Activated CD8-positive, alpha-beta T cell treated with anti-CD3 and anti-CD28 coated beads for 36 hours (primary cell): ENCODE data around the gene SEMA3B. TPM values are rescaled to one million over a fixed set of nuclear protein-coding genes. Genes with fewer than 3 reads are reported as not detected.
A peak's percentile ranks its signal among the peaks of the same experiment; 100 is the strongest.
"Not testable (repeated sequence)": the region's sequence is repeated elsewhere in the genome, so short reads cannot be mapped to it uniquely, and the experiment has no call there.

Experiments
- ATAC-seq: fragments of 200-7000 bp; cut with Tn5 transposase; one replicate; pipeline ENCODE4 v1.10.0; 2021; ENCODE audit warnings: mild to moderate bottlenecking, moderate library complexity
- CTCF ChIA-PET: fragments of 350-600 bp; sonication (Branson Sonifier 250); formaldehyde crosslinking; loops from one replicate; lab custom pipeline; 2021; ENCODE audit warnings: antibody characterized with exemption; lab: Charles Lee
- POLR2A ChIA-PET: fragments of 350-600 bp; sonication (Branson Sonifier 250); formaldehyde crosslinking; loops from one replicate; lab custom pipeline; 2021; ENCODE audit warnings: antibody characterized with exemption; lab: Charles Lee
- DNase-seq: peaks from one replicate; pipeline ENCODE4 v3.0.0-alpha.2; 2020
- H3K27ac Mint-ChIP-seq: one replicate; pipeline ENCODE4 v1.8.0; 2021; ENCODE audit warnings: mild to moderate bottlenecking, mixed read lengths
- H3K27me3 Mint-ChIP-seq: one replicate; pipeline ENCODE4 v1.8.0; 2021; ENCODE audit warnings: mixed read lengths
- H3K36me3 Mint-ChIP-seq: one replicate; pipeline ENCODE4 v1.8.0; 2021; ENCODE audit warnings: low read depth, mixed read lengths
- H3K4me1 Mint-ChIP-seq: one replicate; pipeline ENCODE4 v1.8.0; 2021; ENCODE audit warnings: low read depth, mixed read lengths
- H3K4me3 Mint-ChIP-seq: one replicate; pipeline ENCODE4 v1.8.0; 2021; ENCODE audit warnings: mild to moderate bottlenecking, moderate library complexity, mixed read lengths
- H3K9me3 Mint-ChIP-seq: one replicate; pipeline ENCODE4 v1.8.0; 2021; ENCODE audit warnings: mixed read lengths
- intact Hi-C: fragments of 100-400 bp; cut with micrococcal nuclease; formaldehyde crosslinking; loops from one replicate; pipeline ENCODE4 v1.10.0; 2022
- total RNA-seq, 2 experiments: library from RNA; stranded (reverse); gene quantifications; one replicate each; pipeline ENCODE4 v1.2.3, GENCODE V29; 2021
- TF ChIP-seq, protein P1 (sequence below): fragments of 200-600 bp; IDR thresholded peaks from one replicate; pipeline ENCODE4 v1.8.0; 2022; ENCODE audit warnings: antibody characterized with exemption, mild to moderate bottlenecking

SEMA3B gene
- total RNA-seq, 2 experiments from 2014 or later: 1.6 to 2.3 TPM

- CTCF ChIA-PET: interaction anchor here (0.9 to 2.1 kb wide), 2 partner anchors 21 to 108 kb away, joined by 3 to 8 read pairs; no protein-coding TSS in a partner anchor
- H3K4me3 Mint-ChIP-seq: no peak within 1 kb of the TSS
- TF ChIP-seq, protein P1, sequence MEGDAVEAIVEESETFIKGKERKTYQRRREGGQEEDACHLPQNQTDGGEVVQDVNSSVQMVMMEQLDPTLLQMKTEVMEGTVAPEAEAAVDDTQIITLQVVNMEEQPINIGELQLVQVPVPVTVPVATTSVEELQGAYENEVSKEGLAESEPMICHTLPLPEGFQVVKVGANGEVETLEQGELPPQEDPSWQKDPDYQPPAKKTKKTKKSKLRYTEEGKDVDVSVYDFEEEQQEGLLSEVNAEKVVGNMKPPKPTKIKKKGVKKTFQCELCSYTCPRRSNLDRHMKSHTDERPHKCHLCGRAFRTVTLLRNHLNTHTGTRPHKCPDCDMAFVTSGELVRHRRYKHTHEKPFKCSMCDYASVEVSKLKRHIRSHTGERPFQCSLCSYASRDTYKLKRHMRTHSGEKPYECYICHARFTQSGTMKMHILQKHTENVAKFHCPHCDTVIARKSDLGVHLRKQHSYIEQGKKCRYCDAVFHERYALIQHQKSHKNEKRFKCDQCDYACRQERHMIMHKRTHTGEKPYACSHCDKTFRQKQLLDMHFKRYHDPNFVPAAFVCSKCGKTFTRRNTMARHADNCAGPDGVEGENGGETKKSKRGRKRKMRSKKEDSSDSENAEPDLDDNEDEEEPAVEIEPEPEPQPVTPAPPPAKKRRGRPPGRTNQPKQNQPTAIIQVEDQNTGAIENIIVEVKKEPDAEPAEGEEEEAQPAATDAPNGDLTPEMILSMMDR: no peak
- POLR2A ChIA-PET: no interaction called here
- H3K4me1 Mint-ChIP-seq: peaks cover 19% of the 10 kb centered on the region
- H3K9me3 Mint-ChIP-seq: no peaks in the 10 kb centered on the region
- ATAC-seq: no peak
- H3K27me3 Mint-ChIP-seq: no peaks in the 10 kb centered on the region
- no peak for DNase-seq
- intact Hi-C loops: no loop called here
- H3K27ac Mint-ChIP-seq: no peak within 1 kb of the TSS
- peaks cover 2% of the 10 kb centered on the region for H3K36me3 Mint-ChIP-seq
Observed at GRCh38 chr3:50303013-50303815, 34.3 kb downstream of the SEMA3B start, which contains the start of gene HYAL1. Gene HYAL1 (minus strand): TSS chr3:50303574. CDS start chr3:50302956, 618 bp downstream.

- Mint-ChIP-seq H3K36me3 (peaks cover 4% of the 10 kb centered on the region), H3K27me3 (no peaks in the 10 kb centered on the region), H3K9me3 (no peaks in the 10 kb centered on the region), H3K27ac (no peak overlapping the region), H3K4me3 (no peak overlapping the region), H3K4me1 (peaks cover 18% of the 10 kb centered on the region)
- TF ChIP-seq, protein P1: no peak
- intact Hi-C loops: no loop called here
- ATAC-seq: peak; percentile 27
- ChIA-PET POLR2A (interaction anchor here (0.6 to 1.6 kb wide), 2 partner anchors 16 to 27 kb away, joined by 3 to 4 read pairs; no protein-coding TSS in a partner anchor), CTCF (interaction anchor here (1.2 to 1.9 kb wide), 4 partner anchors 16 to 22 kb away, joined by 3 to 5 read pairs (median 4); partner anchors contain the start of gene HYAL2)
- no peak for DNase-seq
Observed at GRCh38 chr3:50304601-50305000, 35.7 kb downstream of the SEMA3B start.

GRCh38 chr3:50312041-50312440, 43.1 kb downstream of the SEMA3B start:
- ATAC-seq, H3K4me3 Mint-ChIP-seq: not testable (repeated sequence)

DNA sequence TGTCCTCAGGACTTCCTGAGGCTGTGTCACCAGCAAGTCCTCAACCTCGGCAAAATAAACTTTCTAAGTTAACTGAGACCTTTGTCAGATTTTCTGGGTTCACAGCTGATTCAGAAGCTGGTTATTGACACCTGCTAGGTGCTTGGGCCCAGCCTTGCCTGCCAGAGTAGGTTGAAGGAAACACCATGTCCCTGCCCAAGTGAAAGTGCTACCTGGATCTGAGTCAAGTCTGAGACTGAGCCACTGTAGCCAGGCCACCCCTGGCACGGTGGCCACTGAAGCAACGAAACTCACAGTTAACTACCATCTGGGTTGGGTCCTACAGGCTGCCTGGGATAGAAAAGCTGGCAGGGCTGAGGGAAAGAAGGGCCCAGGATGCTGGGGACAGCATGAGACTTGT, 45.4 kb downstream of the SEMA3B start:
- peaks cover 25% of the 10 kb centered on the region for H3K4me1 Mint-ChIP-seq
- intact Hi-C loops: no loop called here
- DNase-seq (no peak), ATAC-seq (no peak)
- H3K4me3 Mint-ChIP-seq: no peak overlapping the region
- TF ChIP-seq, protein P1: no peak
- ChIA-PET POLR2A (interaction anchor here (1.5 to 13.4 kb wide), 3 partner anchors 15 to 22 kb away, joined by 3 to 126 read pairs (median 4); partner anchors contain the start of genes HYAL3, IFRD2, NAA80 and RASSF1), CTCF (interaction anchor here (1.3 to 2.9 kb wide), 5 partner anchors 9 to 54 kb away, joined by 3 to 12 read pairs (median 3); partner anchors contain the start of genes HYAL3 and NAA80)
- H3K36me3 Mint-ChIP-seq: peaks cover 4% of the 10 kb centered on the region
- H3K27ac Mint-ChIP-seq: no peak overlapping the region
- H3K9me3 Mint-ChIP-seq: peaks cover 1% of the 10 kb centered on the region
- H3K27me3 Mint-ChIP-seq: no peaks in the 10 kb centered on the region

More at GRCh38 chr3:50312041-50312440, 43.1 kb downstream of the SEMA3B start:
- H3K36me3 Mint-ChIP-seq, intact Hi-C loops, H3K27me3 Mint-ChIP-seq, POLR2A ChIA-PET, CTCF ChIA-PET, H3K9me3 Mint-ChIP-seq, H3K27ac Mint-ChIP-seq, DNase-seq: not testable (repeated sequence)
- peaks cover 15% of the 10 kb centered on the region for H3K4me1 Mint-ChIP-seq

DNA sequence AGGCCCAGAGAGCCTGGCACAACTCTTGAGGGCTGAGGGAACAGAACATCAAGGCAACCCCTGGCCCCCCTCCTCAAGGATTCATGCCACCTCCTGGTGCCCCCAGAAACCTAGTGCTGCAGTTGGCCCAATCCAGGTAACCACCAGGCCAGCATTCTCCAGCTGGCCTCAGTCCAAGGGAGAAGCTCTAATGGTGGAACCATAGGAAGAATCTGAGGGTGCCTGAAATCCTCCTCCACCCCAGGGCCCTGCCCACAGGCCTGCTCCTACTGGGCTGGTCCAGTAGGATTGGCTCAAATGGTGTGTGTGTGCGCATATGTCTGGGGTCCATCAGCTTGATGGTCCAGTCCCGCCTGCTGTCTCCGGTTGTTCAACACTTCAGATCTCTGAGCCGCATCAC, 45.9 kb downstream of the SEMA3B start:
- Mint-ChIP-seq H3K9me3 (peaks cover under 1% of the 10 kb centered on the region), H3K4me1 (peaks cover 29% of the 10 kb centered on the region), H3K36me3 (peaks cover 2% of the 10 kb centered on the region), H3K4me3 (no peak overlapping the region), H3K27ac (no peak overlapping the region), H3K27me3 (no peaks in the 10 kb centered on the region)
- POLR2A ChIA-PET: interaction anchor here (0.7 to 13.4 kb wide), 3 partner anchors 8 to 22 kb away, joined by 3 to 126 read pairs (median 4); partner anchors contain the start of genes IFRD2 and RASSF1
- ATAC-seq: no peak
- no peak for DNase-seq
- TF ChIP-seq, protein P1: no peak
- CTCF ChIA-PET: interaction anchor here (1.1 to 2.9 kb wide), 6 partner anchors 9 to 55 kb away, joined by 3 to 12 read pairs (median 3); partner anchors contain the start of genes HYAL3 and NAA80
- intact Hi-C loops: no loop called here
